Tibial artery (tissue), 4 donors: Measurements from ENCODE around the gene LY6G6C.
A peak's percentile ranks its signal among the peaks of the same experiment; 100 is the strongest.

ENCODE experiments used
- DNase-seq, 2 donors: peaks; one replicate each; pipeline ENCODE4 v3.0.0-alpha.2; 2019
- H3K27ac ChIP-seq, 2 donors: fragments of 200-600 bp; sonication (generic) in 1 of 2; 1 replicate in 1 of 2; 2 replicates in 1 of 2; pipeline ENCODE4 v1.5.1; 2018 to 2019; ENCODE audit warnings: mild to moderate bottlenecking in 1 of 2
- H3K27me3 ChIP-seq, 2 donors: fragments of 200-600 bp; sonication (generic) in 1 of 2; one replicate each; pipeline versions ENCODE4 v1.5.1 to v1.6.0; 2016 to 2019
- H3K36me3 ChIP-seq, 3 donors: fragments of 200-600 bp; sonication (generic) in 2 of 3; one replicate each; pipeline ENCODE4 v1.5.1; 2016 to 2019; ENCODE audit warnings: mild to moderate bottlenecking in 2 of 3
- H3K4me1 ChIP-seq, 4 donors: fragments of 200-600 bp; sonication (generic) in 2 of 4; 1 replicate in 3 of 4; 2 replicates in 1 of 4; pipeline ENCODE4 v1.5.1; 2016 to 2019
- H3K4me3 ChIP-seq, 2 donors: fragments of 200-600 bp; sonication (generic) in 1 of 2; 1 replicate in 1 of 2; 2 replicates in 1 of 2; pipeline ENCODE4 v1.5.1; 2018 to 2019; ENCODE audit warnings: mild to moderate bottlenecking in 2 of 2
- H3K9me3 ChIP-seq, 3 donors: fragments of 200-600 bp; sonication (generic) in 1 of 3; one replicate each; pipeline ENCODE4 v1.5.1; 2016 to 2019
- CTCF ChIP-seq, 2 experiments: fragments of 200-600 bp in 1 of 2; fragments of 450-650 bp in 1 of 2; IDR thresholded peaks; one replicate each; pipeline ENCODE4 v1.5.1; 2017 to 2019; ENCODE audit warnings: antibody characterized with exemption in 2 of 2, mild to moderate bottlenecking in 1 of 2, moderate library complexity in 1 of 2
- intact Hi-C: fragments of 100-400 bp; cut with DNase I; formaldehyde crosslinking; loops from one replicate; pipeline ENCODE4 v1.15.0; 2023; ENCODE audit warnings: low total_unique reads

Gene LY6G6C

GRCh38 chr6:31728767-31729514, 7.4 kb upstream of the LY6G6C start, which contains the start of gene DDAH2:
DDAH2 (minus strand) TSS chr6:31729299; CDS start chr6:31729161, 138 bp downstream.
- Histone ChIP-seq H3K9me3 (no peaks in the 10 kb centered on the region), H3K27me3 (no peaks in the 10 kb centered on the region), H3K36me3 (peaks cover 54 to 70% (median 65%) of the 10 kb centered on the region in 3 donors), H3K27ac (peak within 1 kb of the TSS; percentile 88 to 94), H3K4me1 (peaks cover 0 to 39% (median 28%) of the 10 kb centered on the region in 4 donors), H3K4me3 (peak within 1 kb of the TSS; percentile 69 to 78)
- TF ChIP-seq CTCF (IDR thresholded peaks at IDR 0.05), result peak; percentile 44 to 54
- peak in 1 of 2 donors; percentile 74 for DNase-seq
- intact Hi-C loops, result loop anchor here (10.0 kb wide), 1 partner anchor 106 kb away; no protein-coding TSS in a partner anchor

- peaks cover 0 to 33% (median 23%) of the 10 kb centered on the region in 4 donors for H3K4me1 ChIP-seq
- intact Hi-C loops, result loop anchor here (10.0 kb wide), 1 partner anchor 107 kb away; no protein-coding TSS in a partner anchor
- H3K27ac ChIP-seq, result peak overlapping the region; percentile 88 to 94
- H3K9me3 ChIP-seq, result no peaks in the 10 kb centered on the region
- peak overlapping the region; percentile 69 to 78 for H3K4me3 ChIP-seq
- no peak for TF ChIP-seq CTCF (IDR thresholded peaks at IDR 0.05)
- H3K27me3 ChIP-seq, result no peaks in the 10 kb centered on the region
- DNase-seq, result peak; percentile 33 to 77
- peaks cover 45 to 61% (median 56%) of the 10 kb centered on the region in 3 donors for H3K36me3 ChIP-seq
These were observed 6.4 kb upstream of the LY6G6C start for GRCh38 chr6:31727717-31728671.

- no peak overlapping the region for H3K4me3 ChIP-seq
- intact Hi-C loops, result loop anchor here (10.0 kb wide), 1 partner anchor 108 kb away; no protein-coding TSS in a partner anchor
- H3K27me3 ChIP-seq, result no peaks in the 10 kb centered on the region
- peaks cover 0 to 33% (median 23%) of the 10 kb centered on the region in 4 donors for H3K4me1 ChIP-seq
- peak in 1 of 2 donors; percentile 41 for DNase-seq
- peak overlapping the region; percentile 50 to 88 for H3K27ac ChIP-seq
- H3K36me3 ChIP-seq, result peaks cover 37 to 53% (median 47%) of the 10 kb centered on the region in 3 donors
- no peaks in the 10 kb centered on the region for H3K9me3 ChIP-seq
- TF ChIP-seq CTCF (IDR thresholded peaks at IDR 0.05), result no peak
These were observed 5.6 kb upstream of the LY6G6C start for GRCh38 chr6:31727034-31727716.

- intact Hi-C loops, result loop anchor here (10.0 kb wide), 1 partner anchor 109 kb away; no protein-coding TSS in a partner anchor
These were observed 4.2 kb upstream of the LY6G6C start for GRCh38 chr6:31725502-31726350.

More at GRCh38 chr6:31725502-31726350, 4.2 kb upstream of the LY6G6C start:
- Histone ChIP-seq H3K4me3 (no peak overlapping the region), H3K27ac (no peak overlapping the region), H3K27me3 (no peaks in the 10 kb centered on the region), H3K9me3 (no peaks in the 10 kb centered on the region), H3K4me1 (peaks cover 0 to 30% (median 22%) of the 10 kb centered on the region in 4 donors), H3K36me3 (peaks cover 22 to 39% (median 33%) of the 10 kb centered on the region in 3 donors)
- no peak for DNase-seq
- TF ChIP-seq CTCF (IDR thresholded peaks at IDR 0.05), result no peak
